ENCODE data around the gene BRD4.

BRD4 gene

GRCh38 chr19:15378534-15379082, 46.3 kb upstream of the BRD4 start:
- H3K27me3 ChIP-seq (replicated peaks) = no peaks in the 10 kb centered on the region
- peak overlapping the region; percentile 91 for H3K27ac ChIP-seq
- no peak for TF ChIP-seq CTCF (IDR thresholded peaks at IDR 0.05; ENCODE audit: low read depth, low read length, missing control alignments)
- peak overlapping the region; percentile 96 for H3K4me3 ChIP-seq (ENCODE audit: low read depth, low read length)
- peak; percentile 47 for DNase-seq
- in situ Hi-C loops (cut with HindIII; ENCODE audit: low pct_ligation_motif_present, low sequenced_read_pairs) = no loop called here
- peaks cover 6% of the 10 kb centered on the region for H3K36me3 ChIP-seq (replicated peaks)

DNA sequence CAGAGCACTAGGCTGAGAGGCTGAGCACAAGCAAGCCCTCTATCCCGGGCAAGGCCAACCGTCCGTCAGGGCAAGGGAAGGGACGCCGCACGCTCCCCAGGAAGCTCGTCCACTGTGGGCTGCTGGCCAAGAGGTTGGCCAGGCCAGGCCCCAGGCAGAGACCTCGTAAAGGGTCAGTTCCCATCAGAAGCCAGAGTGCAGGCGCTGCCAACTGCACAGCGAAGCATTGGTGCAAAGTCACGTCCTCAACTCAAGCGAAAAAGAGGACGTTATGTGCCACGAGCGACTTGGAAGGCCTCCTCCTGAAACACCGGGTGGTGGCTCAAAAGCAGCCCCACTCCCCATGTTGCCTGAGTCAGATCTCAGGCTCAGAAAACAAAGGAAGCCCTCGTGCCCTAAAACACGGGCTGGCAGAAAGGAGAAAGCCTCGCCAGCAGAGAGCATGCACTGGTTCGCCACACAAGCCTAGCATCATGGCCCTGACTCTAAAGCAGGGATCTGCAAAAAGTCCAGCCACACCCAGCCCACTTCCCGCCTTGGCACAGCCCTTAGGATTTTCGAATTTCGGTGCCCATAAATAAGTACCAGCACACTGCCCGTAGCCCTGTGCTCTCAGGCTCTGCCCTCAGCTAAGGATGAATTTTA, 42.6 kb upstream of the BRD4 start:
- no peak for DNase-seq
- Histone ChIP-seq H3K4me3 (ENCODE audit: low read depth, low read length) (no peak overlapping the region), H3K27ac (no peak overlapping the region), H3K27me3 (replicated peaks) (no peaks in the 10 kb centered on the region), H3K36me3 (replicated peaks) (peaks cover 33% of the 10 kb centered on the region)
- no peak for TF ChIP-seq CTCF (IDR thresholded peaks at IDR 0.05; ENCODE audit: low read depth, low read length, missing control alignments)
- in situ Hi-C loops (cut with HindIII; ENCODE audit: low pct_ligation_motif_present, low sequenced_read_pairs) = no loop called here

DNA sequence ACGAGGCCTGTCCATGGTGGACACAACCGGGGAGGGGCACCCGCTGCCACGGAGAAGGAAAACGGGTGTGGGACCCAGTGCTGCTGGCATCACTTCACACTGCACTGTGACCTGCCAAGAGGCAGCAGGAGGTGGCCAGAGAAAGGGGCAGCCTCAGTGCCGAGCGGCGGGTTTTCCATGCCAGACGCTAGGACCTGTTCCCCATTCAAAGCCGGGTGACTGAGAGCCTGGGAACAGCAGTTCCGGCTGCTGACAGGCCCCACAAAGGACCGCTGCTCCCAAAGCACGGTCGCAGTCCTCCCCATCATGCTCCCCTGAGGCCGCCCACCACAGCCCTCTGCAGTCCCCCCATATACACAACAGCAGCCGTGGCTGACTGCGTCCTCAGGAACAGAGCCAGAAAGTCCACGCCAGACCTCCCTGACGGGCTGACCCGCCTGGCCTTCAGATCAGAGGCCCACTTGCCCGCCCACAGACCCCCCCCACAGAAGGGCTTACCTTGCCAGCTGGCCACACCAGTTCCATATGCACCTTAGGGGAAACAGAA, 41.8 kb upstream of the BRD4 start:
- TF ChIP-seq CTCF (IDR thresholded peaks at IDR 0.05; ENCODE audit: low read depth, low read length, missing control alignments) = no peak
- no peaks in the 10 kb centered on the region for H3K27me3 ChIP-seq (replicated peaks)
- DNase-seq = no peak
- no peak overlapping the region for H3K27ac ChIP-seq
- H3K36me3 ChIP-seq (replicated peaks) = peaks cover 40% of the 10 kb centered on the region
- in situ Hi-C loops (cut with HindIII; ENCODE audit: low pct_ligation_motif_present, low sequenced_read_pairs) = no loop called here
- no peak overlapping the region for H3K4me3 ChIP-seq (ENCODE audit: low read depth, low read length)

- Histone ChIP-seq H3K27ac (no peak overlapping the region), H3K36me3 (replicated peaks) (peaks cover 39% of the 10 kb centered on the region), H3K4me3 (ENCODE audit: low read depth, low read length) (no peak overlapping the region), H3K27me3 (replicated peaks) (no peaks in the 10 kb centered on the region)
- TF ChIP-seq CTCF (IDR thresholded peaks at IDR 0.05; ENCODE audit: low read depth, low read length, missing control alignments) = no peak
- DNase-seq = no peak
- in situ Hi-C loops (cut with HindIII; ENCODE audit: low pct_ligation_motif_present, low sequenced_read_pairs) = no loop called here
These were observed 41.3 kb upstream of the BRD4 start for GRCh38 chr19:15373644-15374043.

- in situ Hi-C loops (cut with HindIII; ENCODE audit: low pct_ligation_motif_present, low sequenced_read_pairs) = no loop called here
- no peak overlapping the region for H3K27ac ChIP-seq
- H3K36me3 ChIP-seq (replicated peaks) = peaks cover 47% of the 10 kb centered on the region
- H3K4me3 ChIP-seq (ENCODE audit: low read depth, low read length) = no peak overlapping the region
- H3K27me3 ChIP-seq (replicated peaks) = no peaks in the 10 kb centered on the region
- TF ChIP-seq CTCF (IDR thresholded peaks at IDR 0.05; ENCODE audit: low read depth, low read length, missing control alignments) = no peak
- DNase-seq = no peak
These were observed 40.6 kb upstream of the BRD4 start for GRCh38 chr19:15372891-15373301.

Measured in brain microvascular endothelial cell (primary cell).